NCI-H1417 treated with DMSO at 0.1 percent for 48 hours (cell line): ENCODE results near the gene ITSN2.

Source experiments
- DNase-seq: peaks from one replicate; lab custom pipeline; 2025; lab: John Stamatoyannopoulos, UW

ITSN2 gene

GRCh38 chr2:24175631-24176187 is 184.6 kb downstream of the ITSN2 start:
- no peak for DNase-seq

GRCh38 chr2:24174851-24175277 is 185.5 kb downstream of the ITSN2 start, which contains the start of gene FAM228A:
Gene FAM228A (plus strand): TSS chr2:24175053. CDS start chr2:24175481, 428 bp downstream.
- no peak for DNase-seq

GRCh38 chr2:24169023-24169422 is 191.3 kb downstream of the ITSN2 start:
- DNase-seq = no peak

GRCh38 chr2:24164416-24164973 is 195.8 kb downstream of the ITSN2 start:
- DNase-seq = no peak

- no peak for DNase-seq
Measured at GRCh38 chr2:24163601-24164000, 196.7 kb downstream of the ITSN2 start.

GRCh38 chr2:24163186-24163585 is 197.2 kb downstream of the ITSN2 start:
- no peak for DNase-seq

GRCh38 chr2:24162494-24162893 is 197.8 kb downstream of the ITSN2 start:
- no peak for DNase-seq

GRCh38 chr2:24160761-24161160 is 199.6 kb downstream of the ITSN2 start:
- DNase-seq = no peak

GRCh38 chr2:24159708-24160107 is 200.6 kb downstream of the ITSN2 start:
- no peak for DNase-seq

GRCh38 chr2:24158131-24158530 is 202.2 kb downstream of the ITSN2 start:
- DNase-seq = no peak

- no peak for DNase-seq
Measured at GRCh38 chr2:24153478-24153877, 206.9 kb downstream of the ITSN2 start.
